Spleen (tissue), 11 donors: ENCODE data around the gene POLQ. TPM values are rescaled to one million over a fixed set of nuclear protein-coding genes. Genes with fewer than 3 reads are reported as not detected.

Experiments
- DNase-seq: peaks from one replicate; pipeline ENCODE4 v3.0.0-alpha.2; 2020
- H3K27ac ChIP-seq, 8 donors: fragments of 200-600 bp; sonication (generic) in 7 of 8; 1 replicate in 4 of 8; 2 replicates in 4 of 8; pipeline versions ENCODE4 v1.5.0 to v1.8.0; 2016 to 2021; ENCODE audit warnings: inconsistent platforms in 4 of 8, mild to moderate bottlenecking in 4 of 8, moderate library complexity in 1 of 8
- H3K27me3 ChIP-seq, 7 donors: fragments of 200-600 bp; sonication (generic) in 6 of 7; replicated peaks in 1 of 7; 1 replicate in 4 of 7; 2 replicates in 3 of 7; pipeline versions ENCODE4 v1.5.0 to v1.8.0; 2016 to 2021; ENCODE audit warnings: inconsistent platforms in 3 of 7, mild to moderate bottlenecking in 1 of 7
- H3K36me3 ChIP-seq, 6 donors: fragments of 200-600 bp; sonication (generic) in 5 of 6; 1 replicate in 4 of 6; 2 replicates in 2 of 6; pipeline versions ENCODE4 v1.5.0 to v1.8.0; 2016 to 2021; ENCODE audit warnings: inconsistent platforms in 2 of 6
- H3K4me1 ChIP-seq, 6 donors: fragments of 200-600 bp; sonication (generic) in 5 of 6; 1 replicate in 3 of 6; 2 replicates in 3 of 6; pipeline versions ENCODE4 v1.5.0 to v1.8.0; 2016 to 2021; ENCODE audit warnings: inconsistent platforms in 3 of 6
- H3K4me3 ChIP-seq, 8 donors: fragments of 200-600 bp; sonication (generic) in 7 of 8; 1 replicate in 4 of 8; 2 replicates in 4 of 8; pipeline versions ENCODE4 v1.5.0 to v1.8.0; 2016 to 2021; ENCODE audit warnings: inconsistent platforms in 4 of 8, mild to moderate bottlenecking in 4 of 8, moderate library complexity in 2 of 8
- H3K9me3 ChIP-seq, 8 donors: fragments of 200-600 bp; sonication (generic) in 7 of 8; 1 replicate in 4 of 8; 2 replicates in 4 of 8; pipeline versions ENCODE4 v1.5.0 to v1.8.0; 2016 to 2021; ENCODE audit warnings: inconsistent platforms in 4 of 8
- POLR2A ChIP-seq, 3 donors: fragments of 450-650 bp; IDR thresholded peaks; one replicate each; pipeline ENCODE4 v1.5.1; 2017; ENCODE audit warnings: antibody characterized with exemption in 3 of 3, mild to moderate bottlenecking in 1 of 3
- POLR2AphosphoS5 ChIP-seq, 3 donors: sonication (generic); formaldehyde crosslinking; IDR thresholded peaks; one replicate each; pipeline ENCODE4 v1.5.1; 2017; ENCODE audit warnings: antibody characterized with exemption in 3 of 3
- WGBS, 5 donors: extraction: QIAGEN DNeasy Blood & Tissue Kit in 3 of 5; methylation state at CpG; one replicate each; pipeline versions ENCODE4 v1.1.5 to v1.1.7; 2013 to 2018; 5-methylcytosine and 5-hydroxymethylcytosine counted together
- intact Hi-C: fragments of 100-400 bp; cut with DNase I; formaldehyde crosslinking; loops from one replicate; pipeline ENCODE4 v1.15.0; 2023; ENCODE audit warnings: low total_unique reads
- polyA plus RNA-seq, 3 donors: library from polyadenylated mRNA; stranded (reverse); fragments of 200-250 nt; gene quantifications; one replicate each; pipeline ENCODE4 v1.2.1, GENCODE V29; 2013
- total RNA-seq, 7 donors: library from RNA; depleted of rRNA in 3 of 7; stranded (reverse); fragments of >200 nt in 3 of 7; fragmentation: NEBNext Ultra II Directional in 4 of 7; extraction: Animal tissue kit (Norgen Biotek cat#: 25700) in 4 of 7; gene quantifications; one replicate each; pipeline versions ENCODE4 v1.1.0 to v1.2.1, GENCODE V29; 2016 to 2021
- TF ChIP-seq, protein P1 (sequence below), 11 experiments: fragments of 200-600 bp in 7 of 11; fragments of 450-650 bp in 4 of 11; sonication (generic) in 4 of 11; IDR thresholded peaks in 8 of 11; conservative IDR thresholded peaks in 3 of 11; 1 replicate in 7 of 11; 2 replicates in 4 of 11; pipeline versions ENCODE4 v1.4.0 to v1.8.0; 2016 to 2021; ENCODE audit warnings: antibody characterized with exemption in 11 of 11, inconsistent platforms in 4 of 11, mild to moderate bottlenecking in 1 of 11
- donor health status: healthy with polysubstance abuse.
- donor health status: DM: no; HTN: no; CAD: no; lungs with moderate emphysema.
- donor health status: DM: no; HTN: no; CAD: no.
- donor health status: Bipolar disorder and iron deficiency.
- donor health status: healthy.
- donor health status: DM: no; HTN: no; CAD: no.
- donor health status: DM: yes; HTN: yes; CAD: no.

The POLQ gene
- total and polyA plus RNA-seq, 10 donors = 0.50 to 4.7 (median 1.6) TPM

DNA sequence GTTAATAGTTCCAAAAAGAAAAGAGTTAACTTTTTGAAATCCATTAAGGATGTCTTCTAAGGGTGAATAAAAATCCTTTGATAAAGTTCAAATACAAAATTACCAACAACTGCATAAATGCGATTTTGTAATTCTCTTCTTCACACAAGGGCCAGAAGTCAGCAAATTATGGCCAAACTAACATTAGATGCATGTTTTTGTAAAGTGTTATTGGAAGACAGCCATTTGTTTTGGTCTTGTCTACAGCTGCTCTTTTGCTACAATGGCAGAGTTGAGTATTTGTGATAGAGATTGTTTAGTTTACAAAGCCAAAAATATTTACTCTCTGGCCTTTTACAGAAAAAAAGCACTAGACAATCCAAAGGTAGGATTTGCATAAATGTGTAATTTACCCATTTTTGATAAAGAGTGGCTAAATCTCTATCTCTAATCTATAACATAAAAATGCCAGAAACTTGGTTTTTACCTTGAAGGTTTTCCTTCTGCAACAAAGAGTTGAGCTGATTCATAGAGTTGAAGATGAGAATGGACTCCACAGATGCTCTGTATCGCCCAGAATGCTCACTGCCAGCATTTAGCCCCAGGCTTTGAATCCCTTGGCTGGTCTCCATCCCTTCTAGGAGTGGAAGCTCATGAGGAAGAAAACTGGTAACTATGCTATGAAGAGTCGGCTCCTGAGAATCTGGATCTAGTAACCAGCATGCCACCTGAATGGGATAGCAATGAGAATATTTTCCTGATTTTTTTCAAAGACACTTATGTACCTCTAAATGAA lies 64.5 kb downstream of the POLQ start:
- Histone ChIP-seq H3K4me3 (no peak overlapping the region), H3K36me3 (peaks cover 0 to 31% (median 0%) of the 10 kb centered on the region in 6 donors), H3K9me3 (no peaks in the 10 kb centered on the region), H3K27me3 (no peaks in the 10 kb centered on the region), H3K4me1 (no peaks in the 10 kb centered on the region), H3K27ac (no peak overlapping the region)
- WGBS, 5 donors = 82 to 93% (median 90%) methylated on average over 3 of the region's 3 CpGs
- intact Hi-C loops = no loop called here
- no peak for DNase-seq
- TF ChIP-seq POLR2A (IDR thresholded peaks at IDR 0.05) (no peak), POLR2AphosphoS5 (IDR thresholded peaks at IDR 0.05) (no peak)
- TF ChIP-seq, protein P1, sequence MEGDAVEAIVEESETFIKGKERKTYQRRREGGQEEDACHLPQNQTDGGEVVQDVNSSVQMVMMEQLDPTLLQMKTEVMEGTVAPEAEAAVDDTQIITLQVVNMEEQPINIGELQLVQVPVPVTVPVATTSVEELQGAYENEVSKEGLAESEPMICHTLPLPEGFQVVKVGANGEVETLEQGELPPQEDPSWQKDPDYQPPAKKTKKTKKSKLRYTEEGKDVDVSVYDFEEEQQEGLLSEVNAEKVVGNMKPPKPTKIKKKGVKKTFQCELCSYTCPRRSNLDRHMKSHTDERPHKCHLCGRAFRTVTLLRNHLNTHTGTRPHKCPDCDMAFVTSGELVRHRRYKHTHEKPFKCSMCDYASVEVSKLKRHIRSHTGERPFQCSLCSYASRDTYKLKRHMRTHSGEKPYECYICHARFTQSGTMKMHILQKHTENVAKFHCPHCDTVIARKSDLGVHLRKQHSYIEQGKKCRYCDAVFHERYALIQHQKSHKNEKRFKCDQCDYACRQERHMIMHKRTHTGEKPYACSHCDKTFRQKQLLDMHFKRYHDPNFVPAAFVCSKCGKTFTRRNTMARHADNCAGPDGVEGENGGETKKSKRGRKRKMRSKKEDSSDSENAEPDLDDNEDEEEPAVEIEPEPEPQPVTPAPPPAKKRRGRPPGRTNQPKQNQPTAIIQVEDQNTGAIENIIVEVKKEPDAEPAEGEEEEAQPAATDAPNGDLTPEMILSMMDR (IDR thresholded peaks at IDR 0.05 in 8 of 11, conservative IDR thresholded peaks at IDR 0.05 in 3 of 11) = no peak

DNA sequence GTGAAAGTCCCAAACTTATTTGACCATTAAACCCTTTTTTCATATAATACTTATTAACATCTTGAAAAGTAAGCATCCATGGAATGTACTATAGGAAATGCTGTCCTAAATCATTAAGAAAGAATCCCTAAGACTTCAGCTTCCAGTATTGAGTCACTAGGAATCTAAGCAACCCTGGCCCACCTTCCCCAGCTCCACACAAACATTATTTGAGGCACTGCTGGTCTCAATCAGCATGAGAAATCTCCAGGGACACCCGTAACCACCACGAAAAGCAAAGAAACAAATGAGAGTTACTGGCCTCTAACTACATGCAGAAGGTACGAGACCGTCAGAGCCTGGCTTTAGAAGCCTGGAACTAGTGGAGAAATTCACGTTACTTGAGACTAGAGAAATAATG lies 68.2 kb downstream of the POLQ start:
- H3K36me3 ChIP-seq = peaks cover 0 to 29% (median 0%) of the 10 kb centered on the region in 6 donors
- H3K27ac ChIP-seq = no peak overlapping the region
- H3K27me3 ChIP-seq = no peaks in the 10 kb centered on the region
- H3K9me3 ChIP-seq = no peaks in the 10 kb centered on the region
- DNase-seq = no peak
- TF ChIP-seq, protein P1 (IDR thresholded peaks at IDR 0.05 in 8 of 11, conservative IDR thresholded peaks at IDR 0.05 in 3 of 11) = no peak
- TF ChIP-seq POLR2AphosphoS5 (IDR thresholded peaks at IDR 0.05) (no peak), POLR2A (IDR thresholded peaks at IDR 0.05) (no peak)
- WGBS, 5 donors = 82 to 92% (median 88%) methylated on average over 5 of the region's 5 CpGs
- H3K4me3 ChIP-seq = no peak overlapping the region
- intact Hi-C loops = no loop called here
- H3K4me1 ChIP-seq = no peaks in the 10 kb centered on the region

DNA sequence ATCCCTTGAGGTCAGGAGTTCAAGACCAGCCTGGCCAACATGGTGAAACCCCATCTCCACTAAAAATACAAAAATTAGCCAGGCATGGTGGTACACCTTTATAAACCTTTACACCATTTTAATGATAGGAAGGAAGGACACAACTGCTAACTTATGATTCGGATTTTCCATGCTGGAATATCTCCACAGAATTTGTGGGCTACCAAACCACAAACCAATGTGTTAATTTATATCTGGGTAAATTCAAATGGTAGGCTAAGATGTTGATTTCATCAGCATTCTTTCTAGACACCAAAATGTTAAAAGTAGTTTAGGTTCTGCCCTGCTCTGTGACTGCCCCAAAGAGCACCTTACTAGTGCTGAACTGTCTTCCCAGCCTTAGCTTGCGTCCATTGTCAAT lies 72.8 kb downstream of the POLQ start:
- no peak overlapping the region for H3K27ac ChIP-seq
- no peak overlapping the region for H3K4me3 ChIP-seq
- no peak for DNase-seq
- intact Hi-C loops = no loop called here
- H3K36me3 ChIP-seq = peaks cover 0 to 34% (median 0%) of the 10 kb centered on the region in 6 donors
- no peaks in the 10 kb centered on the region for H3K27me3 ChIP-seq
- WGBS, 5 donors = 93 to 98% (median 97%) methylated on average over 2 of the region's 2 CpGs
- TF ChIP-seq POLR2AphosphoS5 (IDR thresholded peaks at IDR 0.05) (no peak), POLR2A (IDR thresholded peaks at IDR 0.05) (no peak)
- TF ChIP-seq, protein P1 (IDR thresholded peaks at IDR 0.05 in 8 of 11, conservative IDR thresholded peaks at IDR 0.05 in 3 of 11) = no peak
- no peaks in the 10 kb centered on the region for H3K4me1 ChIP-seq
- no peaks in the 10 kb centered on the region for H3K9me3 ChIP-seq

DNA sequence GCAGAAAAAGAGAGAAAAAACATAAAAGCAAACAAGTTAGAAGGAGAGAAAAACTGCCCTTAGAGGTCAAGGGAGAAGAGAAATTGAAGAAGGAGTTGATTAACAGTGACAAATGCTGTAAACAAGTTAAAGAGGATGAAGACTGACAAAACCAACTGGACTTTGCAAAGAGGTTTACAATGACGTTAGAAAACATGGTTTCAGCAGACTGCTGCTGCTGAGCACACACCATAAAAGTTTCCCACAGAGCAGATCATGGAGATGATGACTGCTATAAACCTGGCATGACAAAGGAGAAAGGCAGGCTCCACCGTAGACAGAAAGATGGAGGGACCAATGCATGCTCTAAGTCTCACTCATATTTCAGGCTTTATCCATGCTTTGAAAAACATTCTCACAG lies 78.7 kb downstream of the POLQ start:
- DNase-seq = no peak
- H3K27ac ChIP-seq = no peak overlapping the region
- TF ChIP-seq POLR2AphosphoS5 (IDR thresholded peaks at IDR 0.05) = no peak
- no peak for TF ChIP-seq POLR2A (IDR thresholded peaks at IDR 0.05)
- TF ChIP-seq, protein P1 (IDR thresholded peaks at IDR 0.05 in 8 of 11, conservative IDR thresholded peaks at IDR 0.05 in 3 of 11) = no peak
- H3K4me1 ChIP-seq = no peaks in the 10 kb centered on the region
- H3K4me3 ChIP-seq = no peak overlapping the region
- H3K36me3 ChIP-seq = peaks cover 0 to 64% (median 0%) of the 10 kb centered on the region in 6 donors
- no peaks in the 10 kb centered on the region for H3K9me3 ChIP-seq
- WGBS, 5 donors = 88 to 97% (median 91%) methylated on average over 2 of the region's 2 CpGs
- intact Hi-C loops = no loop called here
- H3K27me3 ChIP-seq = no peaks in the 10 kb centered on the region
